Peyer's patch (tissue), 4 donors: ENCODE results near the gene CHMP4A.

ENCODE experiments used
- CTCF ChIP-seq, 6 experiments: fragments of 450-650 bp in 4 of 6; fragments of 200-600 bp in 2 of 6; sonication (generic) in 1 of 6; IDR thresholded peaks; one replicate each; pipeline ENCODE4 v1.5.1; 2017 to 2019; ENCODE audit warnings: antibody characterized with exemption in 6 of 6, mild to moderate bottlenecking in 3 of 6, moderate library complexity in 1 of 6
- POLR2A ChIP-seq, 2 donors: fragments of 450-650 bp; IDR thresholded peaks; one replicate each; pipeline ENCODE4 v1.5.1; 2017; ENCODE audit warnings: antibody characterized with exemption in 2 of 2, mild to moderate bottlenecking in 2 of 2, moderate library complexity in 2 of 2

- no peak for TF ChIP-seq CTCF (IDR thresholded peaks at IDR 0.05)
- no peak for TF ChIP-seq POLR2A (IDR thresholded peaks at IDR 0.05)
Observed at GRCh38 chr14:24238123-24238522, 24.8 kb upstream of the CHMP4A start.
